GM15510 (cell line): ENCODE data around the gene PAPOLG.

Experiments
- POLR2A ChIP-seq: IDR thresholded peaks from 3 replicates; pipeline ENCODE4 v1.6.1; 2011; ENCODE audit warnings: borderline replicate concordance; ENCODE audit not compliant: insufficient read length; ENCODE audit errors: extremely low read depth

The PAPOLG gene

DNA sequence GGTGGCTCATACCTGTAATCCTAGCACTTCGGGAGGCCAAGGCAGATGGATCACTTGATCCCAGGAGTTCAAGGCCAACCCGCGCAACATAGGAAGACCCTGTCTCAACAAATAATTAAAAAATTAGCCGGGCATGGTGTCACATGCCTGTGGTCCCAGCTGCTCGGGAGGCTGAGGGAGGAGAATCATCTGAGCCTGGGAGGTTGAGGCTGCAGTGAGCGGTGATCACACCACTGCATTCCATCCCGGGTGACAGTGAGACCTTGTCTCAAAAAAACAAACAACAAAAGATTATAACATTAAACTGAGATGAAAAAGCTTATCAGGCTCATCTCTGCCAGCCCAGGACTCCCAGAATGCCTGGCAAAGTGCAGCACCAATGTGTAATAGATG is 50.5 kb downstream of the PAPOLG start:
- TF ChIP-seq POLR2A = no peak

DNA sequence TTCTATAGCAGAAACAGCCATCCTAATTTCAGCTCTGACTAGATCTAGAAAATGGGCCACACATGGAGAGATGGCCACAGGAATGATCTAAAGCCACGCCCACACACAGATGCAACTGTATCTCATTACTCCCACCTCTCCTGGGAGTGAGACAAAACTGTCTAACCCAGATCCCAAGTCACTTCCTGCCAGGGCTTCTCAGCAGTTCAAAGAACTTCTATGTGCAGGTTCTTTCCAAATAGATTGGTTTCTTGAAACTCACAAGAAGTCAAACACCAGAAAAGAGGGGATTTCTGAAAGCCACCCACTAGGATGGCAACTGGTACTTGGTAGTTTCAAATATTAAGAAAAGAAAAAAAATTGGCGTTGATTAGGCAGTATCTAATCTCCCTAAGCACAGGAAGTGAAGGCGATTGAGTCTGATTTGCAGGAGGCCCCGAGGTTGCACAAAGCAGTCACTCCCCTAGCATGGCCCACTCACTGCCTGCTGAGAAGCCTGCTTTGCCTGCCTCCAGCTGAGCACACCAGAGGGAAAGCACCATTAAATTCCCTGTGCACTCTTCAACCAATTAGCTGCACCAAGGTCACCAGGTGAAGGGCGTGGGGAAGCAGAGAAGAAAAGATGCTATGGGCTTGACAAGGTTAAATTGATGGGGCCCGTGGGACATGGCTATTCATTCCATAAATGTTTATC is 51.1 kb downstream of the PAPOLG start:
- no peak for TF ChIP-seq POLR2A

DNA sequence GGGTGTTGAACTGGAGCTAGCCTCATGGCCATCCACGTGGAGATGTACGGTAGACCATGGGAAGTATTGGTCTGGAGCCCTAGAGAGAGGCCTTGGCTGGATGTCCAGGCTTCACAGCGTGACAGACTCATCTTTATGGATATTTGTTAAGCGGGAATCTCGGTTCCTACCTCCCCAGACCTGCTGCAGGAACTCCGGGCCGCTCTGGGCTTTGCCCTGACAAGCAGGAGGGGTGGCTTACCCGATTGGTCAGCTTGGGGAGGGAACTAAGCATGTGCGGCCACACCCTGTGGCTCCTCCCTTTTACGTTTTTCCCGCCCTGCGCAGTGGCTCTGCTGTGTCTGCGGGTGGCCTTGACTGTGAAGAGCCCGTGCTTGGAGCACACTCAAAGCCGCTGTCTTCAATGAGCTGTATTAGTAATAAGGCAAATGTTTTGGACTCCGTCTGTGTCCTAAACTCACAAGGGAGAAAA is 52.3 kb downstream of the PAPOLG start:
- TF ChIP-seq POLR2A = no peak

DNA sequence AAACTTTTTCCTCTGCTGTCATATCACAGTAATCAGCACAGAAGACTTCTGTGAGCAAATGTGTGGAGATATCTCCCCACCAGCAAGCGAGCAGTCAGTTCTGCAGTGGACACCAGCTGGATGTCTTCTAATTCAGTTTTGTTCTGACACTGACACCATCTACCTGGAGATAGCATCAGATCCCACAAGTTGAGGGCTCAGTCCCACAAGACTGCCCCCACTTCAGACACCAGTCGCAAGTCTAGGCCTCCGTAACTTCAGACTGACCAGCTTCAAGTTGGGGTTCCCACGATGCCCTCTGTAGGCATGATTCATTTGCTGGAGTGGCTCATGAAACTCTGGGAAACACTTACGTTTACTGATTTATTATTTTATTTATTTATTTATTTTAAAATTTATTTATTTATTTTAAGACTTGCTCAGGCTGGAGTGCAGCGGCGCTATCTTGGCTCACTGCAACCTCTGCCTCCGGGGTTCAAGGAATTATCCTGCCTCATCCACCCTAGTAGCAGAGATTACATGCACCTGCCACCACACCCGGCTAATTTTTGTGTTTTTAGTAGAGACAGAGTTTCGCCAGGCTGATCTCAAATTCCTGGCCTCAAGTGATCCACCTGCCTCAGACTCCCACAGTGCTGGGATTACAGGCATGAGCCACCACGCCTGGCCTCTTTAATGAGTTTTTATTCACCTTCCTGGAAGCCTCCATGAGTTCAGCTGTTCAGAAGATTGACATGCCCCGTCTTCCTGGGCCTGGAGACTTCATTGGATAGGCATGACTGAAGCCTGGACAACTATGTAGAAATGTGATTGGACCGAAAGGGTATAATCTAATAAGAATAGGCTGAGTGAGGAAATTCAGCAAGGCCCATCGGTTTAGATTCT is 55.7 kb downstream of the PAPOLG start:
- TF ChIP-seq POLR2A = no peak

DNA sequence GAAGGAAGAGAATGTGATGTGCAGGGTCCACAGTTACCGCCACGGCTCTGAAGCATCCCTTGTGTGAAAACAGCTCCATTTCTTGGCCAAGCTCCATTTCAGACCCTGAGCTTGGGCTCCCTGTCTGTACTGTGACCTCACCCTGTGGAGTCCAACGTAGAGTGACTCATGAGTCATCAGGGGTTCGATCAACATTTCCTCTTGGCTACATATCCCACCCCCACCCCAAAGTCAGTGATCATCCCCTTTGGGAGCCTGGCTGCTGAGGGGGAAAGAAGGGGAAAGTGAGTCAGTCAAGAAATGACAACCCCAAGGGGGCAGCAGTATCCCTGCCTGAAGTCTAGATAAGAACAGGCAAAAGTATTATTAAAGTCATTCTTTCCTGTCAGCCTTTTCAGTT is 62.2 kb downstream of the PAPOLG start:
- no peak for TF ChIP-seq POLR2A

DNA sequence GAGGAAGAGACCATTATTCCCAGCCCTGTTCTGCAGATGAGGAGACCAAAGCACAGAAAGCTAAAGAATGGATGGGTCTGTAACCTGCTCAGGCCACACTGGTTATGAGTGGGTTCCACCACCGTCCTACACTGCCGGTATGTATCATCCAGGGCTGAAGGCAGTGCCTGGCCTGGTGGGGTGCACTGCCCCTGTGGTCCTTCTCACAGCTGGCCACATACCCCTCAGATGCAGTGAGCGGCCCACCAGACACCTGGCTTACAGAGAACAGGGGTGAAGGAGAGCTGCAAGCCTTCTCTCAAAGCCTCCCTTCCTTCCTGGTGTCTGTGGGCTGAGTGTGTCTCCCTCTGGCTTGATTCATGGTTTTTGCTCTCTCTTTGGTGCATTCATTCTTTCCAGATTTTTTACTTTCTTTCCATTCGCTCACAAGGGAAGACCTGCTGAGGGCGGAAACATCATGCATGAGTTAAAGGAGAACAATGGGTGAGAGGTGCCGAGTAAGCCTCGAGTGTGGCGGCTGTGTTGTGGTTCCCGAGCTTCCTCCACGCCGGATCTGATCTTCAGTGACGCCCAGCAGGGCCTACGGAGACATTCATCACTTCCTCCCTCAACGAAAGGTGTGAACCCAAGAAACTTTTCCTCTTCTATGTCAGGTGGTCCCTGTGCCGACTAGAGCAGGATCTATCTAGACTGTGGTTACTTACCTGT is 63.2 kb downstream of the PAPOLG start:
- no peak for TF ChIP-seq POLR2A

DNA sequence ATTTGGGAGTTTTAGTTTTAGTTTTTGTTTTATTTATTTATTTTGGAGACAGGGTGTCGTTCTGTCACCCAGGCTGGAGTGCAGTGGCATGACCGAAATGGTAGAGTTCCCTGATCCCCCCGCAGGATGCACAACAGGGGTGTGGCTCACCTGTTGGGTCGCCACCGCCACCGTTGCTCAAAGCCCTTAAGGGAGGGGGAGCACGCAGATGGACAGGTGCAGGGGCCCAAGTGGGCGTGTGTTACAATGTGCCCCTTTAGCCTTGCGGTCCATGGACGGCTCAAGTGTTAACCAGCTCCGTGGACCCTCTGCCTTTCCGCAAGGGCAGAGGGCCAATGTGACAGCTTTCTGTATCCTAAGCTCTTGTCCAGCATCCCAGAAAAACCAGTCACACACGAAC is 63.9 kb downstream of the PAPOLG start:
- no peak for TF ChIP-seq POLR2A

DNA sequence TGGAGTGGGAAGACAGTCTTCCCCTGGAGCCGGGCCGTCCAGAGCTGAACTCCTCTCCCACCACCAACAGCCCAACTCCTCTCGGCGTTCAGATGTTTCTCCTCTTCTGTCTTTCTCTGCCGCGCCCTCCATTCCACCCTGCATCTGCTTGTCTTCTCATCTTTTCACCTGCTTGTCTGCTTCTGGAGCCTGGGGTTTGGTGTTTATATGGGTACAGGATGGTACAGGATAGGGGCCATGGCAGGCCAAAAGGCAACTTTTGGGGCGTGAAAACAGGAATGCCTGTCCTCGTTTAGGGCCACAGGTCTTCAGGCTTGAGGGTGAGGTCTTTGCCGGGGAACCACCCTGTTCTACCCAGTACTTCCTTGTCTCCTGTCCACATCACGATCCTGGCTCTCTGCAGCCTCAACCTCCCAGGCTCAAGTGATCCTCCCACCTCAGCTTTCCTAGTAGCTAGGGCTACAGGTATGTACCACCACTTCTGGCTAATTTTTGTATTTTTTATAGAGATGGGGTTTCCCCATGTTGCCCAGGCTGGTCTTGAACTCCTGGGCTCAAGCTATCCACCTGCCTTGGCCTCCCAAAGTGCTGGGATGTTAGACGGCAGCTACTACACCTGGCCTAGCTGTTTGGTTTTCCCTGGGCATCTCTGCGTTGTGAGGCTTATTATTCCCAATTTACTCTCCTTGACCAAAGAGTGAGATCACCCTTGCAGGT is 64.5 kb downstream of the PAPOLG start:
- no peak for TF ChIP-seq POLR2A

DNA sequence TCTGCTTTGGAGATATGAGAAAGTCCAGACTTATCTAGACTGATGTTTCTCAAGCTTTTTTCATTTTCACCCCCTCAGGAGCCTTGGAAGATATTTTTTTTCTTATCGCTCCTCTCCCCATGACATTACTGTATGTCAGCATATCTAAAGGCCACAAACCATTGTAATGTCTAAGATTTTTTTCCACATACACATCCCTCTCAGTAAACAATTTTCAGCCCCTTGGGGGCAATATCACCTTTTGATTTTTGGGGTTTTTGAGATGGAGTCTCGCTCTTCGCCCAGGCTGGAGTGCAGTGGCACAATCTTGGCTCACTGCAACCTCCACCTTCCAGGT is 65.0 kb downstream of the PAPOLG start:
- no peak for TF ChIP-seq POLR2A

DNA sequence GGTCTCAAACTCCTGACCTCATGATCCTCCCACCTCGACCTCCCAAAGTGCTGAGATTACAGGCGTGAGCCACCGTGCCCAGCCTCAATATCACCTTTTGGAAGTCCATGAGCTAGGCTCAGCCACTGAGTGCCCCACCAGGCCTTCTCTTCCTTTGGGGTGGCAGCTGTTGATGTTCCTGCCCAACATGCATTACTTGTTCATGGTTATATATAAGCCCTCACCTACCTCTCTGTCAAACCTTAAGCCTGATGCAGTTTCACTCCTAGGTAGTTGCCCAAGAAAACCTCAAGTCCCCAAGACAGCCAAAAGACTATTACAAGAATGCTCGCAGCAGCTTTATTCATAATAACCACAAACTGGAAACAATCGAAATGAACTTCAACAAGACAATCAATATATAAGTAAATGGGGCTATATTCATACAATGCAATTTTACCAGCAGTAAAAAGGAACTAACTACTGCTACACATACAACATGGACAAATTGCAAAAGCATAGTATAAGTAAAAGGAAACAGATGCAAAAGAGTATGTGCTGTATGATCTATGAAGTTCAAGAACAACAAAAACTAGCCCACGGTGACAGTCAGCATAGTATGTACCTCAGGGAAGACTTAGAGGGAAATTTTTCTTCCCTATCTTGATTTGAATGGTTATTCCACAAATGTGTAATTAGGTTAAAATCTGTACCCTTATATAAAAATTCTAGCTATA is 65.7 kb downstream of the PAPOLG start:
- TF ChIP-seq POLR2A = no peak

DNA sequence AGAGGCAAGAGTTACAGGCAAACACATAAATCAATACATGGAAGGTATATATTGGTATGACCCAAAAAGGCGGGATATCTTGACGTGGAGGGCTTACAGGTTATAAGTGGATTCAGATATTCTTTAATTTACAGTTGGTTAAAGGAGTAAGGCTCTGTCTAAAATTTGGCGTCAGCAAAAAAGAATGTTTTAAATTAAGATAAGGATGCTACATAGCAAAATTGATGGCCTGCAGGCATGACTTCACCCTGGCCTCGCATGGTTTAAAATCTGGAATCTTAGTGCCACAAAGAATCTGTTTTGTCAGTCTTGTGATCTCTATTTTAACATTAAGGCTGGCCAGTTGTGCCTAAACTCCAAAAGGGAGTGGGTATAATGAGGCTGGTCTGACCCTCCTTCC is 66.9 kb downstream of the PAPOLG start:
- no peak for TF ChIP-seq POLR2A

DNA sequence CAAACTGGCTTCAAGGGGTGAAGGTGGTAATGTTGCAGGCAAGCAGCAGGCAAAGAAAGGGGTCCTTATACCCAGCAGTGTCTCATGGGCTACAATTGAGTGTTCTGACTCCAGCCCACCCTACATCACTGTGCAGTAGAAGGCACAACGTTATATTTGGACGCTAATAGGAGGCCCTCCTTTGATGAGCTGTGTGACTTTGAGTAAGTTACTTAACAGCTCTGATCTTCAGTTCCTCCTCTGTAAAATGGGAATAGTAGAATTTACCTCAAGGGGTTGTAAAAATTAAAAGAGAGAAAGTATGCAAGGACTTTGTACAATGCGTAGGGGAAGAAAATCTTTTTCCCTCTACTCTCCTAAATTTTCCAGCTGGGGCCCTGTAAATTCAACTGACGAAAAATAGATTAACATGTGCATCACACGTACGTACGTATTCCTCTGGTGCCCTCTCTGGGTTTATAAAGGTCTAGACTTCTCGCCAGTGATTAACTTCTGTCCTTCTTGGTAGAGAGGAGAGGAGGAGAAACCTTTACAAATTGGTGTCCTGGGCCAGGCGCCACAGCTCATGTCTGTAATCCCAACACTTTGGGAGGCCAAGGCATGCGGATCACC is 67.7 kb downstream of the PAPOLG start:
- no peak for TF ChIP-seq POLR2A

DNA sequence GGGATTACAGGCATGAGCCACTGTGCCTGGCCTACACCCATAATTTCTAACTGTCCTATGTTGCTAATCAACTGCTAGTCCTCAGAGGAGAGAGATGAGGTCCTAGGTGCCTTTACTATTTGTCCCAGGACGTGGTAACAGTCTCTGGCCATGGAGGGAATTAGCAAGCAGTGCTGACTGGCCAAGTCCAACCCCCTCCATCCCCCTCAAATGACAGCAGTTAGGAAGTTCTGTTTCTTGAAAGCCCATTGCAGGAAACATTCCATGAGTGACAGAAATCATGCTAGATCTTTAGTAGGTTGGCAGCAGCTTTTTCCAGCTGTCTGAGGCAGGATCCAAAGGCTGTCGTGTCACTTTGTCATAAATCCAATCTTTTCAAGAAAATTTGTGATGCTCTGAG is 69.6 kb downstream of the PAPOLG start:
- no peak for TF ChIP-seq POLR2A

DNA sequence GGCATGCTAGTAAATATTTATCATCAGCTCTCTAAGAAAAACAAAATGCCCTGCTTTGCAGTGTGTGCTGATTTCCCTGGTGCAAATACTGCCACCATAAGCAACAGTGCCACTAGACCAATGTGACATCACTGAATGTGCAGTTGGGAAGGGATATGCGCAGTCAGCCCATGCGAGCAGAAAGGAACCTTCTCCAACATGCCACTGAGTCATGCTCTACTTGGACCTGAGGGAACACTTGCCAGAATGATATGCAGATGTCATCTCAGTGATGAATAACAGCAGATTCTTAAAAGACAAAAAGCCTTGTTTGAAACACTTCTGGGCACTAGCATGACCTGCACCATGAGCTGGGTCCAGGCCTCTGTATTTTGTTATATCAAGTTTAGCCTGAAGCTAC is 70.0 kb downstream of the PAPOLG start:
- no peak for TF ChIP-seq POLR2A
